Kasumi-1 (cell line): ENCODE data around the gene FAM81B.
"Not testable (repeated sequence)": the region's sequence is repeated elsewhere in the genome, so short reads cannot be mapped to it uniquely, and the experiment has no call there.

Source experiments
- DNase-seq, 2 experiments: peaks; one replicate each; lab custom pipeline; 2025; lab: John Stamatoyannopoulos, UW

Gene FAM81B, protein sequence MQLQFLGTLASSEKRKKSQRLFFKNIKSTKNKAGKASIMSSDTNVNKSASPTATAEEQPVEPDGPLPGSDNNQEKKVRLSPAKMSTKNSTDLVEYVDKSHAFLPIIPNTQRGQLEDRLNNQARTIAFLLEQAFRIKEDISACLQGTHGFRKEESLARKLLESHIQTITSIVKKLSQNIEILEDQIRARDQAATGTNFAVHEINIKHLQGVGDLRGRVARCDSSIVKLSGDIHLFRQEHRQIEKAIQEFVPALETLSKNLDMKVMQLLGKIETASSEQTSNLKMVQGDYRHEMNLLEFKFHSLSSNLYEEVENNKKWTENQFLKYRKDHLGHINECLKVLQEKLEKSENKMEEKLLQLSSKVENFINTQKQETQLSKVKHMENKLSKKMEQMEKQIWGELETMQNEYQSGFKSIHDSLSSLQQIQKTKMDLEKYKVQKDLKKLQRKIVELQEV

DNA sequence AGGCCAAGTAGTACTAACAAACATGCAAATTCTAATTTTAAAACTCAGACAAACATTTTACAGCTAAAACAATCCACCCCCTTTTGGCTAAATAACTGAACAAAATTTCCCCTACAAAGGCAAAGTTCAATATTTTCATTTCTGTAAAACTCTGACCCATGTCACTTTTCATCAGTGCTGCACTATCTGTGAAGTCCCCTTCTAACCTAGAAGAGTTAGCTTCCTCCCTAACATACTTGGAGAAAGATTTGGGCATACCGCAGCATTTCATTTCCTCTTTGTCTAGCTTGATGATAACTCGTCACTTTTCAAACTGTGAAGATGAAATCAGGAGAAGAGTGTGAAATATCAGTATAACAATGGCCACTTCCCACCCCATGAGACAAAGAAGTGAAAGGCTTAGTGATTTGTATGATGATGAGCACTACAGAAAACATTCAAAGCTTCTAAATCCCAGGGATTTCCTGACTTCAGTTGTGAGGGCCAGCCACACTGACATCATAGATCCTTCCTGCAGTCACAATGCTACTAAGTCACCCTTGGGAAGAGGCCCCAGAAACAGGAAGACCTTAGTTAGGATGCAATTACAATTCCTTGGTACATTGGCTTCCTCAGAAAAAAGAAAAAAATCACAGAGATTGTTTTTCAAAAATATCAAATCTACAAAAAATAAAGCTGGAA is at the start of gene FAM81B:
FAM81B (plus strand) TSS at position 555 of the 681 bp plus-strand sequence; CDS start at position 579, 24 bp downstream.
- DNase-seq: no peak

DNA sequence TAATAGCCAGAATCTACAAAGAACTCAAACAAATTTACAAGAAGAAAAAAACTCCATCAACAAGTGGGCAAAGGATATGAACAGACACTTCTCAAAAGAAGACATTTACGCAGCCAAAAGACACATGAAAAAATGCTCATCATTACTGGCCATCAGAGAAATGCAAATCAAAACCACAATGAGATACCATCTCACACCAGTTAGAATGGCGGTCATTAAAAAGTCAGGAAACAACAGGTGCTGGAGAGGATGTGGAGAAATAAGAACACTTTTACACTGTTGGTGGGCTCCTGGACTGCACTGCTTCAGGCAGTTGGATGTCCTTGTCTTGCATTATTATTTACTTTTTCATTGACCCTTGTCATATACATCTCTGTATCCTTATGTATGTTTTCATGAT is 49.7 kb upstream of the FAM81B start:
- DNase-seq: not testable (repeated sequence)

DNA sequence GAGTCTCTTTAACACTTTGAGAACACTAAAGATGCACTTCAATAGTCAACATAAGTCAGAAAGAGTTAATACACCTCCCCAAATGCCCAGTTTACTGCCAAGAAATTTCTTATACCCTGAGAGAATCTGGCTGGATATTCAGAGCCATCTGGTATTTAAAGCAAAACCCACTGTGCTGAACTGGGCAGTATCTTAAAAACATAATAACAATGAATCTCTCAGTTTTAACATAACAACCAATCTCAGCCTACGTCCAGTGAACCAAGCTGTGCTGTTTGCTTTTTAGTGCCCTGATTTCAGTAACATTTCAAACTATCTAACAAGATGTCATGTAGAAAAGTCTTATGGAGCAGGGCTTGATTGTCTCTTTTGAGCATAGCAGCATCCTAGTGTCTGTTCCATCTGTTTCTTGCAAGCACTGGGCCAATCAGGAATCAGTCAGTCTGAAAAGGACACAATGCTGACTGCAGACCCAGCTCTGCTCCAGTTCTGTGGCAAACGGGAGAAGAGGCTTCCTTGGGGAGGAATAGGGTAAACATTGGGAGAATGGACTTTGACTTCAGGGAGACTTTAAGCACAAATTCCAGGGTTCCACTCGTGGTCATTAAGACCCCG is 43.6 kb upstream of the FAM81B start:
- DNase-seq: no peak

DNA sequence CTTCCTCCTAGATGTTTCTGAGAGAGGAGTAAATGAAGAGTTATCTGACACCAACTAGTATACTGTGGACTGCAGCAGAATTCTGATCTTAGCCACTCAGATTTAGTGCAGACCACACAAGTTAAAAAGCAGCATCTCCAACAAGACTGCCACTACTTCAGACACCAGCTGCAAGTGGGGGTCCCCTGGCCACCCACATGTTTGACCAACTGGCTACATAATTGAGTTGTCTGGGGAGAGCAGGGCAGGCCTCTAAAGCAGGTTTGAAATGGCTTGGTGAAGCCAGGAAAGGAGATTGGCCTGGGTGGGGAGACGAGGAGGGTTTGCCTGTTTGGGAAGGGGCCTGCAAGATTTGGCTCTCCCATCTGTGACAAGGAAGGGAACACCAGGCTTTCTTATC is 40.5 kb upstream of the FAM81B start:
- DNase-seq: no peak

DNA sequence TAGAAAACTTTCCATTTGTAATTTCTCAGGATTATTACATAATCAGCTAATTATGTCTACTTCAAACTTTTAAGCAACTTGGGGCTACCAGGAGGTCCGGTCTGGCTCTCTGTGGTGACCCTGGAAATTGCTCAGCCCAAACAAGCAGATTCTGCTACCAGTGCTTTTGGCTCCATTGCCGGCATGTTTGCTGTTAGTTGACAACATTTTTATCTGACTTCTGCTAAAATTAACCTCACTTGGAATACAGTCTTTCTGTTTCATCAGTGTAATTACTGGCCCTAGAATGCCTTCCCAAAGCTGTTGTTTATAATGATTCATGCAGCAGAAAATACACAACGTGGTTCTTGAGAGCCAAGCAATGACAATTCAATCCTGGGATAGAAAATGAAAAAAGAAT is 38.5 kb upstream of the FAM81B start:
- no peak for DNase-seq

DNA sequence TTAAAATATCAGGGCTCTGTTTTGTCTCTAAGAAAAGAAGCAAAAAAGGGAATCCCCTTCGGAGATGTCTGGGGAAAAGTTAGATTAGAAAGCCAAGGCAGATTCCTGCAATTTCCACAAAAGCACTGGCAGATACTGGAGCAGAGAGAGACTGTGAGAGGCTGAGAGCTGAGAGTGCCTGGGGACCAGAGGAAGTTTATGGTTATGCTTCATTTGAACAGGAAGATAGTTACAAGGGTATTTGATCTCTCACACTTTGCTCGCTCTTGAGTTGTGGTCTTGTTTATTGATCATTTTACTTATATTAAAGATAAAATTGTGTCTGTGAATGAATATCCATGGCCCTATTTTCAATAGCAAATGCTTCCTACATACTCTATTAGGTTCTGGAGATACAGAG is 32.8 kb upstream of the FAM81B start:
- no peak for DNase-seq

DNA sequence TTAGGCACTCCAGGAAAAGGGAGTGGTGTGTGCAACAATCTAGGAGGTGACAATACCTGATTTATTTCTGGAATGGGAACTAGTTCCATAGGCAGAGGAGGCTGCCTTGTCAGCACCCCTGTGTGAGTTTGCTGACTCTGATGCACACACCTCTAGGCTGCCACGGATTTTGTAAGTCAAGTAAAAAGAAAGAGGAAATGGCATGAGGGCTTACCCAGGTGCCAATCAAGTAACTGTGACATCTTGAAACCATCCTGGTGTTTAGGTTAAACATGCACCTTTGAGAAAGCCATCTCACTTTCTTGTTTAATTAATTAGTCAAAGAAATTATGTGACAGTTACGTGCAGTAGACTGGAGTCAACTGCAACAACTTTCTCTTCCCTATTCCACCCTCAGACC is 32.3 kb upstream of the FAM81B start:
- DNase-seq: no peak

DNA sequence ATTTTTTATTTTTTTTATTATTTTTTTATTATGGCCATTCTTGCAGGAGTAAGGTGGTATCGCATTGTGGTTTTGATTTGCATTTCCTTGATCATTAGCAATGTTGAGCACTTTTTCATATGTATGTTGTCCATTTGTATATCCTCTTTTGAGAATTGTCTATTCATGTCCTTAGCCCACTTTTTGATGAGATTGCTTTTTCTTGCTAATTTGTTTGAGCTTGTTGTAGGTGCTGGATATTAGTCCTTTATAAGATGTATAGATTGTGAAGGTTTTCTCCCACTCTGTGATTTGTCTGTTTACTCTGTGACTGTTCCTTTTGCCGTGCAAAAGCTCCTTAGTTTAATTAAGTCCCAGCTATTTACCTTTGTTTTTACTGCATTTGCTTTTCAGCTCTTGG is 30.5 kb upstream of the FAM81B start:
- not testable (repeated sequence) for DNase-seq

DNA sequence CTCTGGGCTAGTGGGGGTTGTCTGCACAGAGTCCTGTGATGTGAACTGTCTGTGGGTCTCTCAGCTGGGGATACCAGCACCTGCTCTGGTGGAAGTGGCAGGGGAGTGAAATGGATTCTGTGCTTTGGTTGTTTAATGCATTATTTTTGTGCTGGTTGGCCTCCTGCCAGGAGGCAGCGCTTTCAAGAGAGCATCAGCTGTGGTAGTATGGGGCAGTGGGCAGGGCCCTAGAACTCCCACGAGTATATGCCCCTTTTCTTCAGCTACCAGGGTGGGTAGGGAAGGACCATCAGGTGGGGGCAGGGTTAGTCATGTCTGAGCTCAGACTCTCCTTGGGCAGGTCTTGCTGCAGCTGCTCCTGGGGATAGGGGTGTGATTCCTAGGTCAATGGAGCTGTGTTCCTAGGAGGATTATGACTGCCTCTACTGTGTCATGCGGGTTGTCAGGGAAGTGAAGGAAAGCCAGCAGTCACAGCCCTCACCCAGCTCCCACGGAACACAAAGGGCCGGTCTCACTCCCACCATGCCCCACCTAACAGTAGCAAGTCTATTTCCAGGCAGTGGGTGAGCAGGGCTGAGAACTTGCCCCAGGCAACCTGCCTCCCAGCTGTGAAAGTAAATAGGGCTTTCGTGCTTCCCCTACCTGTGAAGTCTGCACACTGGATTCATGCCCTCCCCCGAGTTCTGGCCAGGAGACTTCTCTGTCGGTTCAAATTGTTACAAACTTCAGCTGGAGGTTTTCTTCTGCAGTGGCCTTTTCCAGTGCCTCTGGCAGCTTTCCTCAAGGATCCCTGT is 25.7 kb upstream of the FAM81B start:
- DNase-seq: no peak

DNA sequence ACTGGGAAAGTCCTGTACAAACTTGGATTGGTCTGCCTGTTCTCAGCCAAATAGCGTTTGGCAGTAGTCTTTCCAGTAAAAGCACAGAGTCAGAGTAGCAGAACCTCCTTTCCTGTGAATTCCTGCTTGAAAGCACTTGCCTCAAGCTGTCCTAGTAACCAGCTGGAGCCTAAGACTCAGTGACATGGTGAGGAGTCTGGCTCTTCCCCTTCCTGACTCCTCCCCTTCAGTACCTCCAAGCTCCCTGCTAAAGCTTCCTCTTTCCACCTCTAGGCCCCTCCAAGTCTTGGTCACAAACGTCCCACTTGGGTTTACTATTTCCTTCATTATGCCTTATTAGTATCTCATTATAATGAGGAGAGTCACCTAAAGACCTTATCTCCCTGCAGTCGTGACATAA is 21.4 kb upstream of the FAM81B start:
- DNase-seq: peak; percentile 89 to 92

DNA sequence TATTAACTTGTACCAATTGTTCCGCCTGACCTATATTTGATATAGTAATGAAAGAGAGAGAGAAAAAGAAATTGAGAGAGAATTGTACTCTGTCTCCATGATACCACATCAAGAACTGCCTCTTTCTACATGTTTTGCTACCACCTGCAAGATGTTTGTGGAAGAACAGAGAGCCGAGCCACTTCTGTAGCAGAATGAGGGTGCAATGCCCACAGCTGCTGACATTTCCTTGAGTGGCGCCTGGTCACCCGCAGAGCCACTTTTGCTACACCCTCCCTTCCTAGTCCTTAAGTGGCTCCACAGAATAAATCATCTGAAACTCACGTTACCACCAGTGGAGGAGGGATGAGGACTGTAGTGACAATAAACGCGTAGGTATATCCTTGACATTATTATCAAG is 17.1 kb upstream of the FAM81B start:
- no peak for DNase-seq

DNA sequence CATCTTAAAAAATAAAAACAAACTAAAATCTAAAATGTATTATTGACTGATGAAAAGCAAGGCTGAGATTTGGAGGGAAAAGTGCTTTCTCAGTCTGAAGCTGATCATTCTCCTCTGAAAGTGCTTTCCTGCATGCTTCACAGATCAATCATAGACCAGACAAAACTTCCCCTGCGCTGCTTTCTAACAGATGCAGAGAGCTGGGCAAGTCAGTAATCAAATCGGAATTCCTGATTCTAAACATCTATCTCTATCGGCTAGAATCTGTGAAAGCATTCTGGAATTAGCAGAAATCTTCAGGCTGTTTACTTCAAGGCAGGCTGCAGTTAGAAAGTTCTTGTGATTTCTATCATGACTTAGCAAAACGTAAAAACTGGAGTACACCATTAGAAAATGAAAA is 15.6 kb upstream of the FAM81B start:
- no peak for DNase-seq

DNA sequence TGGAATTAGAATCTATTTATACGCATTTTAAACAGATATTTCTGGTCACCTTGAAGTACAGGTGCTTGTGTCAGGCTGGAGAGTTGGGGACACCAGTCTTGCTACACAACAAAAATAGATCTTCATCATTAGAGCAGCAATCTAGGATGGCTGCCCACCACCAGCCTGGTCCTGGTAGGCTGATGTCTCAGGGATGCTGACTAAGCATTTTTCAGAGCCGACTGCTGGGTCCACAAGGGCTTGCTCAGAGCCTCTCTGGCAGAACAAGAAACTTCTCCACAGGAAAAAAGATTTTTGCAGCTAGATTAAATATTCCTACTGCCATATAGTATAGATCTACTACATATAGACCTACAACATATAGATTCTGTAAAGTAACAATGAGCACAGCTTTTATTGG is 12.0 kb upstream of the FAM81B start:
- DNase-seq: no peak

DNA sequence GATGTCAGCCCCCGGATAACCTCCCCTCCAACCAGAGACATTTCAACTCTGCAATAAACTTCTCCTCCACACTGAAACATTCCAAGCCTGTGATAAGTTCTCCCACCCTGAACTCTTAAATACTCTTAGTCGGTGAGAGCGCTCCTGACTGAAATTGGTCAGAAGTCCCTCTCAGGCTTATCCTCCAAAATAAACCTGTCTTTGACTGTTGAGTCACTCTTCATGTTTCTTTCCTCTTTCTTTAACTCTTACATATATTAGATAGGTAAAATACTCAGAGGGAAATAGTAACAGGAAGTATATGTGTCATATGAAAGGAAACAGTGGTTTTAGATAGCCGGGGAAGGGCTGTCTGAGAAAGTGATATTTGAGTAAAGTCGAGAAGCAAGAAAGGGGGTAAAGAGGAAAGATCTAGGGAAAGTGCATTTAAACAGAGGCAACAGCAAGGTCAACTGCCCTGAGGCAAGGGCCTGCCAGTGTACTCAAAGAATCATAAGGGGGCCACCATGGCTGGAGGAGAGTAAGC is 11.0 kb upstream of the FAM81B start:
- peak; percentile 20 to 29 for DNase-seq

DNA sequence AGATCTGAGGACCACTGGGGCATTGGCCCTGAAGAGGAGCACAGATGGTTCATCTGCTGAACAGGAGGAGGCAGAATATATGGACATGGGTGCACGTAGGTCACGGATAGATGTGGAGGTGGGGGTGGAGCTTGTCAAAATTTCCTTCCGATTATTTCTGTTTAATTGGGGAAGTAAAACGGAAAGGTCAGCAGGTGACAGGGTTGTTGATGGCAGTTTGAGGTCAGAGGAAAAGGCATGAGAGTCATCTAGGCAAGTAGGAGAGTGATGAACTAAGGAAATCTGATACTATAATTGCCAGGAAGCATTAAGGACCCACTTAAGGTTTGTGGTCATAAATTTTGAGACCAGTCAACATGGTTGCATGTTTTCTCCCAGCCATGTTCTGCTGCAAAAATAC is 8.4 kb upstream of the FAM81B start:
- no peak for DNase-seq

DNA sequence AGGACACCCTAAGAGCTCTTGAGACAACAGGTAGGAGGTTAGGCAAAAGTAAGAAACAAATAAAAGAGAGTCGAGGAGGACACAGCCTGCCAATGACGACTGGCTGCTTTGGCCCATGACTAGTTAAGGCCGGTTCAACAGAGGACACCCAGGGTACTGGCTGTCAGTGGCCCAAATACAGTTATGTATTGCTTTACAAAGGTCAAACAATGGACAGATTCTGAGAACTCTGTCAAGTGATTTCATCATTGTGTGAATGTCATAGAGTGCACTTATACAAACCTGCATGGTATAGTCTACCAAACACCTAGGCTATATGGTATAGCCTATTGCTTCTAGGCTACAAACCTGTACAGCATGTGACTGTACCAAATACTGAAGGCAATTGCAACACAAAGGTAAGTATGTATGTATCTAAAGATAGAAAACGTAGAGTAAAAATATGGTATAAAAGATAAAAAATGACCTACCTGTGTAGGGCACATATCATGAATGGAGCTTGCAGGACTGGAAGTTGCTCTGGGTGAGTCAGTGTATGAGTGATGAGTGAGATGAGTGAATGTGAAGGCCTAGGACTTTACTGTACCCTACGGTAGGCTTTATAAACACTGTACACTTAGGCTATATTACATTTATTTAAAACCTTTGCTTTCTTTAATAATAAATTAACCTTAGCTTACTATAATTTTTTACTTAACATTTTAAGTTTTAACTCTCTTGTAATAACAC is 6.5 kb upstream of the FAM81B start:
- no peak for DNase-seq

DNA sequence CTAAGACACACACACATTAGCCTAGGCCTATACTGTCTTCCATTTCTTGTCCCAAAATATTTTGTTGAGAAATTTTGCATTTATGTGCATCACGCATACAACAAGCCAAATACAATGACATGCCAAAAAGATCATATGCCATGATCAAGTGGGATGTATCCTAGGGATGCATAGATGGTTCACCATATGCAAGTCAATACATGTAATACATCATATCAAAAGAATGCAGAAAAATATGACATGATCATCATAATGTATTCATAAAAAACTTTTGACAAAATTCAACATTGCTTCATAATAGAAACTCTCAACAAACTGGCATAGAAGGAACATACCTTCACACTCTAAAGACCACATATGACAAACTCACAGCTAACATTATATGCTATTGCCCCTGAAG is 5.8 kb upstream of the FAM81B start:
- no peak for DNase-seq

DNA sequence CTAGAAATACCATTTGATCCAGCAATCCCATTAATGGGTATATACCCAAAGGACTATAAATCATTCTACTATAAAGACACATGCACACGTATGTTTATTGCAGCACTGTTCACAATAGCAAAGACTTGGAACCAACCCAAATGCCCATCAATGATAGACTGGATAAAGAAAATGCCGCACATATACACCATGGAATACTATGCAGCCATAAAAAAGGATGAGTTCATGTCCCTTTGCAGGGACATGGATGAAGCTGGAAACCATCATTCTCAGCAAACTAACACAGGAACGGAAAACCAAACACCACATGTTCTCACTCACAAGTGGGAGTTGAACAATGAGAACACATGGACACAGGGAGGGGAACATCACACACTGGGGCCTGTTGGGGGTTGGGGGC is 799 bp downstream of the FAM81B start:
- not testable (repeated sequence) for DNase-seq

DNA sequence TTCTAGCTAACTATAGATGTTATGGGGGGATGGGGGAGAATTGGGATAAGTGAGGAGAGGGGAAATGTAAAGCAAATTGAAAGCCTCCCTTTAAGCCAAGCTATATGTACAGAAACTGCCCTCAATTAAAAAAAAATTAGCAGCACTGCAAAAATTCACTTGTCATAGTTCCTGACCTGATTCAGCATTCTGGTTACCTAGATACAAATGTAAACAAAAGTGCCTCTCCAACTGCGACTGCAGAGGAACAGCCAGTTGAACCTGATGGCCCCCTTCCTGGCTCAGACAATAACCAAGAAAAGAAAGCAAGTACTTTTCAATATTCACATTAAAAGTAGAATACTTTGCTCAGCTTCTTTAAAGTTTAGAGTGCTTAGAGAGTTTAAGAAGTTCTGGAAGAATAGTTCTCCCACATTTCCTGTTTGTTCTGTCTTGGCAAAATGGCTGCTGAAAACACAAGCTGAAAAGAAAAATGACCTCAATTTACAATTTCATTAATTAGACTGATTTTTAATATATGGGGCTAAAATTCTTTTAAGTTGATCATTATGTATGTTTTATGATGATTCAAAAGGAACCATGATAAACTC is 1.5 kb downstream of the FAM81B start:
- DNase-seq: peak; percentile 11 to 24

DNA sequence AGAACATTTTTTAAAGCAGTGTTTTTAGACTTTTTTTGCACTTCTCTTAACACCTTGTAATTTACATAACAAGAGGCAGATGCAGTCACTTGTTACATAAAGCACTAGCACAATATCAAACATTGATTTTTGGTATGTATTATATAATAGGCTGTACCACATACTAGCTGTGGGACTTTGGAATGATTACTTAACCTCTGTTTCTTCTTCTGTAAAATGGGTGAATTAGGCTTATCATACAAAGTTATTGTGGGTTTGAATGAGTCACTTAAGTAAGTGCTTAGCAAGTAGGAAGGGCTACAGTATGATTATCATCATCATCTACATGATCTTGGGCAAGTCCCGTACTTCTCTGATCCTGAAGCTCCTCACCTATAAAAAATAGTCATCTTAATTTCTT is 2.1 kb downstream of the FAM81B start:
- DNase-seq: no peak

DNA sequence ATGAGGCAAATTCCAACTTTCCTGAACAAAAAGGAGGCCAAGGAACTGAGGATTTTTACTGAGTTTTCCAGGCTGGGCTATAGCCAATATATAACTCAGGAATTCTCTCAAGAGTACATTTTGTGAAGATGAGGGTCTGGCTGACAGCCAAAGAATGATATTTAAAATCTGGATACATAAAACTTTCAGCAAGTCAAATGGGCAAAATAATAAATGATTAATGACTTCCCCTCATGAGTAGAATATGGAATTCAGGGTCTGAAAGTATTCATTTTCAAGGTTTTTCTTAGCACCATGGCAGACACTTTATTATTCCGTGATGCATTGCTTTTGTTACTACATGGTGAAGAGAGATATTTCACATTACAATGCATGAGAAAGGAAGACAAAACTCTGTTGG is 7.8 kb downstream of the FAM81B start:
- no peak for DNase-seq
